Stimulated activated CD4-positive, alpha-beta T cell treated with anti-CD3 and anti-CD28 coated beads, Interleukin-15, amount 100 ng/mL, for 1 hour (primary cell): ENCODE measurements around the gene NDUFA5.
"Not testable (repeated sequence)": the region's sequence is repeated elsewhere in the genome, so short reads cannot be mapped to it uniquely, and the experiment has no call there.

Experiments used
- DNase-seq, 2 donors: peaks; one replicate each; pipeline ENCODE4 v3.0.0-alpha.2; 2020; ENCODE audit warnings: low read depth in 1 of 2, low spot score in 1 of 2

NDUFA5 gene

GRCh38 chr7:123526533-123526932 is 31.1 kb downstream of the NDUFA5 start:
- DNase-seq, result not testable (repeated sequence)

- no peak for DNase-seq
Measured at GRCh38 chr7:123522066-123522465, 35.6 kb downstream of the NDUFA5 start.

GRCh38 chr7:123505221-123505620 is 52.4 kb downstream of the NDUFA5 start:
- no peak for DNase-seq

GRCh38 chr7:123502201-123502600 is 55.4 kb downstream of the NDUFA5 start:
- DNase-seq, result no peak

GRCh38 chr7:123500878-123501489 is 56.6 kb downstream of the NDUFA5 start:
- DNase-seq, result no peak

- no peak for DNase-seq
Measured at GRCh38 chr7:123499211-123499970, 58.2 kb downstream of the NDUFA5 start.

GRCh38 chr7:123498601-123499000 is 59.0 kb downstream of the NDUFA5 start:
- no peak for DNase-seq

- DNase-seq, result no peak
Measured at GRCh38 chr7:123498031-123498430, 59.6 kb downstream of the NDUFA5 start.

- no peak for DNase-seq
Measured at GRCh38 chr7:123494193-123494796, 63.3 kb downstream of the NDUFA5 start.

- DNase-seq, result no peak
Measured at GRCh38 chr7:123492485-123492884, 65.1 kb downstream of the NDUFA5 start.
